HG03354 (cell line): ENCODE measurements around the gene EDN2.

Source experiments
- ATAC-seq: cut with Tn5 transposase; IDR thresholded peaks from one replicate; pipeline ENCODE4 v1.9.1; 2021; ENCODE audit warnings: mild to moderate bottlenecking; ENCODE audit not compliant: unreplicated experiment, poor library complexity, severe bottlenecking

The EDN2 gene

GRCh38 chr1:41519667-41520066 lies 35.2 kb upstream of the EDN2 start:
- no peak for ATAC-seq

GRCh38 chr1:41518471-41518870 lies 34.0 kb upstream of the EDN2 start:
- ATAC-seq = no peak

GRCh38 chr1:41517062-41517438 lies 32.6 kb upstream of the EDN2 start:
- no peak for ATAC-seq

GRCh38 chr1:41516168-41517061 lies 31.9 kb upstream of the EDN2 start:
- peak; percentile 73 for ATAC-seq

GRCh38 chr1:41515778-41516167 lies 31.3 kb upstream of the EDN2 start:
- no peak for ATAC-seq

GRCh38 chr1:41515131-41515678 lies 30.7 kb upstream of the EDN2 start:
- ATAC-seq = no peak

GRCh38 chr1:41514381-41514780 lies 29.9 kb upstream of the EDN2 start:
- ATAC-seq = no peak

GRCh38 chr1:41513383-41513735 lies 28.9 kb upstream of the EDN2 start:
- no peak for ATAC-seq

GRCh38 chr1:41512701-41513382 lies 28.4 kb upstream of the EDN2 start:
- no peak for ATAC-seq

GRCh38 chr1:41511239-41511540 lies 26.7 kb upstream of the EDN2 start:
- ATAC-seq = no peak

GRCh38 chr1:41510531-41511238 lies 26.2 kb upstream of the EDN2 start:
- ATAC-seq = no peak

- no peak for ATAC-seq
Measured at GRCh38 chr1:41509270-41509671, 24.8 kb upstream of the EDN2 start.

GRCh38 chr1:41508290-41508689 lies 23.8 kb upstream of the EDN2 start:
- ATAC-seq = no peak

GRCh38 chr1:41507836-41508235 lies 23.4 kb upstream of the EDN2 start:
- ATAC-seq = no peak

GRCh38 chr1:41507110-41507720 lies 22.7 kb upstream of the EDN2 start:
- ATAC-seq = no peak

GRCh38 chr1:41504114-41505035 lies 19.9 kb upstream of the EDN2 start:
- no peak for ATAC-seq

GRCh38 chr1:41503538-41504113 lies 19.1 kb upstream of the EDN2 start:
- no peak for ATAC-seq

GRCh38 chr1:41502912-41503311 lies 18.4 kb upstream of the EDN2 start:
- no peak for ATAC-seq

- no peak for ATAC-seq
Measured at GRCh38 chr1:41501581-41501980, 17.1 kb upstream of the EDN2 start.
